Brain microvascular endothelial cell (primary cell): Measurements from ENCODE around the gene PHF24.
"Not testable (repeated sequence)": the region's sequence is repeated elsewhere in the genome, so short reads cannot be mapped to it uniquely, and the experiment has no call there.

Source experiments
- DNase-seq: peaks from one replicate; pipeline ENCODE4 v3.0.0-alpha.2; 2020
- H3K27ac ChIP-seq: fragments of 250-450 bp; sonication (Bioruptor Pico); 2 replicates; pipeline ENCODE4 v1.5.1; 2020; ENCODE audit warnings: mild to moderate bottlenecking, moderate library complexity
- H3K27me3 ChIP-seq: fragments of 250-450 bp; sonication (Bioruptor Pico); replicated peaks from 2 replicates; pipeline ENCODE4 v1.5.1; 2020; ENCODE audit warnings: mild to moderate bottlenecking
- H3K36me3 ChIP-seq: fragments of 250-450 bp; sonication (Bioruptor Pico); replicated peaks from 2 replicates; pipeline ENCODE4 v1.5.1; 2020; ENCODE audit warnings: mild to moderate bottlenecking
- H3K4me3 ChIP-seq: 2 replicates; pipeline ENCODE4 v1.5.1; 2011; ENCODE audit warnings: low read depth, mild to moderate bottlenecking, control low read depth, low read length, moderate library complexity
- CTCF ChIP-seq: IDR thresholded peaks from 2 replicates; pipeline ENCODE4 v1.5.1; 2011; ENCODE audit warnings: low read depth, mild to moderate bottlenecking, moderate library complexity, low read length, control low read depth, inconsistent platforms; ENCODE audit errors: missing control alignments
- in situ Hi-C: cut with HindIII; loops from 2 replicates; pipeline ENCODE4 v1.10.0; 2017; ENCODE audit warnings: low sequenced_read_pairs, low pct_ligation_motif_present

The PHF24 gene

DNA sequence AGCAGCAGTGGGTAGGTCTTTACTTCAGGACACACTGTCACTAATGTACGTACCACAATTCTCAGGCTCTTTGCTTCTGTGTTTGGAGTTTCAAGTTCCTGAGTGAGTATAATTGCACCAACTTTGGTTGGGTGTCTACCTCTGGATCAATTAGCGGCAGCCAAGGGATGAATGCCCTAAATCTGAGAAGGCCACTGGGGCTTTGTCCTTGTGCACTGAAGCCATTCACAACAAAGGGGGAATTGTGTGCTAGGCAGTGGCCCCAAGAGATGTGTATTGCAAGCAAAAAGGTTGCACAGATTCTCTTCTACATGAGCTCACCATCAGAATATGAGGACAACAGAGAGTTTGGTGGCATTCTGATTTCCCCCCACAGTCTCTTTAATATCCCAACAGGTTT lies 3.9 kb upstream of the PHF24 start:
- Histone ChIP-seq H3K27ac (no peak overlapping the region), H3K4me3 (no peak overlapping the region), H3K27me3 (peaks cover 42% of the 10 kb centered on the region), H3K36me3 (no peaks in the 10 kb centered on the region)
- in situ Hi-C loops = no loop called here
- no peak for TF ChIP-seq CTCF
- DNase-seq = no peak

DNA sequence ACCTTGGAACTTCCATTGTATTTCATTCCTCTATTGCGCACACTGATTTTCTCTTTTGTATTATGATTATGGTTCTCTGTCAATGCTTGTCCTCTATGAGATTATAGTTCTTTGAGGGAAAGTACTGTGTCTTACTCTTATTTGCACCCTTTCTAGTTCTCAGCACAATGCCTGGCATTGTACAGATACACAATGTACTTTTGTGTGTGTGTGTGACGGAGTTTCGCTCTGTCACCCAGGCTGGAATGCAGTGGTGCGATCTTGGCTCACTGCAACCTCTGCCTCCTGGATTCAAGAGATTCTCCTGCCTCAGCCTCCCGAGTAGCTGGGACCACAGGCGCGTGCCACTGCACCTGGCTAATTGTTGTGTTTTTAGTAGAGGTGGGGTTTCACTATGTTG lies 2.0 kb upstream of the PHF24 start:
- H3K27me3 ChIP-seq = peaks cover 58% of the 10 kb centered on the region
- in situ Hi-C loops, H3K4me3 ChIP-seq, H3K27ac ChIP-seq, DNase-seq, H3K36me3 ChIP-seq: not testable (repeated sequence)

DNA sequence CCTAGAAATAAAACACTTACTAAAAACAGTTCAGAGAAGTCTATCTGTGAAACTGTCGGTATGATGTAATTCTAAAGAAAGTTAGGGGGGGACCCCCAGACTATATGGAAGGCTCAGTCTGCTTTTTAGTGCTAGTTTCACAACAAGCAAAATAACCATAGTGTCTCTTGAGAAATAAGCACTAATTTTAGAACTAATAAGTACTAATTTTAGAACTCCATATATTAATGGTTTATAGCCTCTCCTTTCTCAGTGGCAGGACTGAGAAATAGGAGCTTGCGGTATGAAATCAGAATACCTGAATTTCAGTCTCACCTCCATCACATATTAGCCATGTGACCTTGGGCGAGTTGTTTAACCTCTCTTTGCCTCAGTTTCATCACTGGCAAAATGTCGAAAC lies 1.4 kb upstream of the PHF24 start:
- Histone ChIP-seq H3K36me3 (no peaks in the 10 kb centered on the region), H3K27me3 (peaks cover 59% of the 10 kb centered on the region), H3K4me3 (no peak overlapping the region), H3K27ac (no peak overlapping the region)
- no peak for DNase-seq
- TF ChIP-seq CTCF = no peak
- in situ Hi-C loops = no loop called here

DNA sequence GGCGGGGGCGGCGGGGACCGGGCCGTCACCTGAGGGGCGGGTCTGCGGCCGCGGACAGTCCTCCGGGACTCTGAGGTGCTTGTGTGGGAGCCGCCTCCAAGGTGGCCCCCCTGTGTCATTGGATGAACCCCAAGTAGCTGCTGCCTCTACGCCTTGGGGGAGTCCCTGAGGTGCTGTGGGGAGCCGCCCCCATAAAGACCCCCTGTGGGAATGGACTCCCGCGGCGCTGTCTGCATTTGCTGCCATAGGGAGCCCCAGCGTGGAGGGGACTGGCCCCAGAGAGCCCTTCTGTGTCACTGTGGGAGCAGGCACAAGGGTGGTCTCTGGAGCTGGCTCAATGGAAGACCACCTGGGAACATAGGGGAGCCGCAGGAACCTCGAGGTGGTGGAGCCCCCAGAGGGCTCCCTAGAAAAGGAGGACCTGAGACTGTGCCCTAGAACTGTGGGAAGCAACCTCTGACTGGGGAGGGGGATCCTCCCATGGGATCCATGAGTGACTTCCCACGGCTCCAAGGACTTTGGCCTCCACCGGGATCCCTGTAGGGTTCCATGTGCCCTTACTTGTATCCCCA lies 412 bp downstream of the PHF24 start:
- TF ChIP-seq CTCF = no peak
- in situ Hi-C loops = no loop called here
- Histone ChIP-seq H3K36me3 (no peaks in the 10 kb centered on the region), H3K4me3 (peak overlapping the region; percentile 5), H3K27me3 (peaks cover 67% of the 10 kb centered on the region), H3K27ac (no peak overlapping the region)
- DNase-seq = no peak

DNA sequence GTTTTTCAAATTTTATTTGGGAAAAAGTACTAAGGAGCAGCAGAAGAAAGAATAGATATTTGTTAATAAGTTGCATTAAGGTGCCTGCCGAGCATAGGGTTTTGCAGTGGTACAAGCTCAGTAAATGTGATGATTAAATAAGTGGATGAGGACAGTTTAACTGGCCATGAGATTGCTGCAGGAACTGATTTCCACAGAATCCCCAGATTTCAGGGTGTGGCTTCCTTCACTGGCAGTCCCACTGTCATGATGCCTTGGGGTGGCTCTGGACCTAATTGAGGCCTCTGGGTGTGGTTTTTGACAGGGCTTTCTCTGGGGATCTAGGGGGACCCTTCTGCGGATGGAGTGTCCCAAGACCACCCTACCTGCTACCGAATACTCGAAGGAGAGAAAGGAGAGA lies 1.4 kb downstream of the PHF24 start:
- Histone ChIP-seq H3K36me3 (no peaks in the 10 kb centered on the region), H3K27me3 (peaks cover 71% of the 10 kb centered on the region), H3K4me3 (no peak overlapping the region), H3K27ac (no peak overlapping the region)
- TF ChIP-seq CTCF = no peak
- in situ Hi-C loops = no loop called here
- no peak for DNase-seq

DNA sequence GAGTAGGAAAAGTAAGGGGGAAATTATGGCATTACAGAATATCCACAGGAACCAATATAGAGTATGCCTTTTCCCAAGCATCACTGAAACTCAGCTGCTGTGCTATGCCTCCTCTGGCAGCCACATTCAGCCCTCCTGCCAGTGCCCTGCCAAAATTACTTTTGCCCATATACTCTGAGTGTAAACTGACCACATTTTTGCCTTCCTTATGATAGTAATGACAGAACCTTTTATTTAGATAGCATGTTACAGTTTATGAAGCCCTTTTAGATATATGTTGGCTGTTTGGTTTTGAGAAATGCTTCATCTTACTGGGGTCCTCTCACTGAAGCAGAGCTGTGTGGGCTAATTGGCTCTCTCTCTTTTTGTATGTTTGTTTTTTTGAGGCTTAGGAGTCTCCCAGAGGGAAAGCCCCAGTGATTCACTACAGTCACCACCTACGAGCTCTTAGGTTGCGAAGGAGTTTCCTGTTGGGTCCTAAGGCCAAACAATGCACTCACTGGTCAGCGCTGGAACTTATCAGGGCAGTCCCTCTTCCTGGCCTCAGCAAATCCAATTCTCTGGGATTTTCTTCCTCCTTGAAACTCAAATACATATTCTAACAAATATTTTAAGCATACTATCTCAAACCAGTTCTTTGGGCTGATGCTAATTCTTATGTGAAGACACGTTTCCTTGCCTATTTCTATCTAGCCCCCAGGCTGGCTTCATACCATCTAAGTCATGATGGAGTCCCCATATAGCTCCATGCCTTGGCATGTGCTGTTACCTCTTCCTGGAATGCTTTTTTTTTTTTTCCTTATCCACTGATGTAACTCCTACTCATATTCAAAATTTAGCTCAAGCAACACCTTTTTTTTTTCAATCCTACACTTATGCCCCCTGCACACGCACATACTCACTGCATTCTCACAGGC lies 3.7 kb downstream of the PHF24 start:
- in situ Hi-C loops = no loop called here
- peak; percentile 23 for DNase-seq
- TF ChIP-seq CTCF = no peak
- no peaks in the 10 kb centered on the region for H3K36me3 ChIP-seq
- no peak overlapping the region for H3K27ac ChIP-seq
- H3K27me3 ChIP-seq = peaks cover 72% of the 10 kb centered on the region
- H3K4me3 ChIP-seq = no peak overlapping the region
